GM18520 (cell line): ENCODE measurements around the gene LYSMD1.

Source experiments
- ATAC-seq: cut with Tn5 transposase; IDR thresholded peaks from one replicate; pipeline ENCODE4 v1.9.1; 2021; ENCODE audit not compliant: unreplicated experiment

The LYSMD1 gene

GRCh38 chr1:151175863-151176262, 10.2 kb upstream of the LYSMD1 start, which contains the start of gene TMOD4:
TMOD4 (minus strand) TSS chr1:151175981; CDS start chr1:151174875, 1,106 bp downstream.
- no peak for ATAC-seq

DNA sequence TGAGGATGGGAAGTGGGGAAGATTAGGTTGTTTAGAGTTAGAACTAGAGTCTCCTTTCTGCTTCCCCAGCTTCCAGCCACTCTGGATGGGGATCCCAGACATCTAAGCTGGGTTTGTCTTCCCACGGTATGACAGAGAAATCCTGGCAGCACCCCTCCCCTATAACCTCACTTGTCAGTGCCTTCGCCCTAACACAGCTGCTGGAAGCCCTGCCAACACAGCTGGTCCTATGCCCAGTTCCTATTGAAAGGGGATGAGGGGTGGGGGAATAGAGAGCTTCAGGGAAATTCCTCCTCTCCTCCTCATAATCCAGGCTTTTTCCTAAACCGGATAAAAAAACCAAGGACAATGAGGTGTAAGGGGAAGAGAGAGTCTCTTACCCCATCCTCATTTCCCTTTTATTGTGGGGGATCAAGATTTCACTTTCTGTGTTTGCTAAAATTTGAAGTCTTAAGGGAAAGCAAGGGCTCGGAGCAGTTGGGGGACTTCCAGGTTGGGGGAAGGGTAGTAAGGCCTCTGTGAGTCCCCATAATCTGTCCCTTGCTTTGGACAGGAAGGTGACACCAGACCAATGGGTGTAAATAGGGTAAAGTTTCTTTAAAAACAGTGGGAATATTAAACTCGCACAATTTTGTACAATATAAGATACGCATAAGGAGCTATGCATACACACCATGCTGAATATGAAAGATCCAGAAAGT, 9.5 kb upstream of the LYSMD1 start:
- no peak for ATAC-seq

GRCh38 chr1:151171190-151171589, 5.5 kb upstream of the LYSMD1 start:
- no peak for ATAC-seq

DNA sequence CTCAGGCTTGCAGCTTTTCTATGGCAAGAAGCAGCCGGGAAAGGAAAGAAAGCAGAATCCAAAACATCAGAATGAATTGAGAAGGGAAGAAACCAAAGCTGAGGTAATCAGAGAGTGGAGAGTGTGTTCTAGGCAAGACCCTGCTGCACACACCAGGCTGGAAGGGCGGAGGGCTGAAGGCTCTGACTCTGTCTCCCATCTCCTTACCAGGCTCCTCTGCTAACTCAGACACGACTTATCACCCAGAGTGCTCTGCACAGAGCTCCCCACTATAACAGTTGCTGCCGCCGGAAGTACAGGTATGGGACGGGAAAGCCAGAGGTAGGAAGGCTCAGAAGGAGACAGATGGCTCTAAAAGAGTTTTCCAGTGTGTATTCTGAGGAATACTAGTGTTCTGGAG, 1.4 kb upstream of the LYSMD1 start:
- no peak for ATAC-seq

DNA sequence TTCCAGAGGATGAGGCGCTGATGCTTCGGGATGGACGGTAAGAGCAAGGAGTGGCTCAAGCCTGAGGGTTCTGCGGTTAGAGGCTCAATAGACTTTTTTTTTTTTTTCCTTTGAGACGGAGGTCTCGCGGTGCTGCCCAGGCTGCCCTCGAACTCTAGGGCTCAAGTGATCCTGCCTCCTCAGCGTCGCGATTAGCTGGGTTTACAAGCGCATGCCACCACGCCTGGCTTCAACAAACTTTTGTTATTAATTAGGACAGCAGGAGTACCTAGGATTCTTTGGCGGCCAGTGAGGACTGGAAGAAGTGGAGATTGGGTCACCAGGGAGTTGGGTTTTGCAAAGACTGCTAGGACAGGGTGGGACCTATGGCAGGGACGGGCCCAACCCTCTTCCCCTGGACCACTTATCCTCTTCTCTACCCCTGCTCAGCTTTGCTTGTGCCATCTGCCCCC, 829 bp upstream of the LYSMD1 start:
- no peak for ATAC-seq

- ATAC-seq = no peak
These were observed 393 bp downstream of the LYSMD1 start for GRCh38 chr1:151165281-151165737.

- no peak for ATAC-seq
These were observed 896 bp downstream of the LYSMD1 start for GRCh38 chr1:151164732-151165280.

GRCh38 chr1:151159373-151159772, 6.3 kb downstream of the LYSMD1 start:
- ATAC-seq = no peak

DNA sequence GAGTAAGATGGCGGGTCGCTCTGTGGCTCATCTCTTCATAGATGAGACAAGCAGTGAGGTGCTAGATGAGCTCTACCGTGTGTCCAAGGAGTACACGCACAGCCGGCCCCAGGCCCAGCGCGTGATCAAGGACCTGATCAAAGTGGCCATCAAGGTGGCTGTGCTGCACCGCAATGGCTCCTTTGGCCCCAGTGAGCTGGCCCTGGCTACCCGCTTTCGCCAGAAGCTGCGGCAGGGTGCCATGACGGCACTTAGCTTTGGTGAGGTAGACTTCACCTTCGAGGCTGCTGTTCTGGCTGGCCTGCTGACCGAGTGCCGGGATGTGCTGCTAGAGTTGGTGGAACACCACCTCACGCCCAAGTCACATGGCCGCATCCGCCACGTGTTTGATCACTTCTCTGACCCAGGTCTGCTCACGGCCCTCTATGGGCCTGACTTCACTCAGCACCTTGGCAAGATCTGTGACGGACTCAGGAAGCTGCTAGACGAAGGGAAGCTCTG, 6.9 kb downstream of the LYSMD1 start:
- ATAC-seq = no peak

- ATAC-seq = no peak
These were observed 7.4 kb downstream of the LYSMD1 start for GRCh38 chr1:151158326-151158725.

DNA sequence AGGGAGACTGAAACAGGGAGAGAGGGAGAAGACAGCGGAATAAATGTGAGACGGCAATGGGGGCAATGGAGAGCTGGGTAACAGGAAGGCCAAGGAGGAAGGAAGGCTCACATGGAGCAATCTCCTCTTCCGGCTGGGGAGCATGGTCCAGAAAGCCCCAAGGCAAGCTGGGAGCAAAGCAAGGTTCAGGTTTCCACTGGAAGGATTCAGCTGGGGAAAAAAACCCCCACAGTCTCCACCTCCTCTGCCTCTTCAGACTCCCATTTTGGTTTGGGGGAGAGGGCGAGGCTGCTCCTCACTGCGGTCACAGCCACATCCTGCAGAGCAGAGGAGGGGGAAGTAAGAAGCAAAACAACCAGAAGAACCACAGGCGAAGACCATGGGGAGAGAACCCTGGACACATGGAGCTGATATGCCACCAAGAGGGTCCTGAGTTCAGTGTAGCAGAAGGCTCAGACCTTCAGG, 8.6 kb downstream of the LYSMD1 start:
- no peak for ATAC-seq

DNA sequence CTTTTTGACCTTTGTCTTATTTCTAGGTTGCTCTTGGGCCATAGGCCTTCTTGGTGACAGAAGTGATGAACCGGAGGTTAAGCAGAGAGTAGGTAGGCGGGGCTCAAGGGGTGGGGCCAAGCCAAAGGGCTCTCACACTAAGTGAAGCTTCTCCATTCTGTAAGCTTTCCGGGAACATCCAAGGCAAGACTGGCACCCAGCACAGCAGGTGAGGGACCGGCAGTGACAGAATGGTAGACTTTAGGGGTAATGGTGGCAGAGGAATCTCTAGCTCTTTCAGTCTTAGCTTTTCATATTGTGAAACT, 9.2 kb downstream of the LYSMD1 start, which contains the start of gene TNFAIP8L2:
TNFAIP8L2 (plus strand) TSS at position 135 of the 305 bp plus-strand sequence. CDS start 2,049 bp downstream, outside the sequence.
- peak; percentile 34 for ATAC-seq

DNA sequence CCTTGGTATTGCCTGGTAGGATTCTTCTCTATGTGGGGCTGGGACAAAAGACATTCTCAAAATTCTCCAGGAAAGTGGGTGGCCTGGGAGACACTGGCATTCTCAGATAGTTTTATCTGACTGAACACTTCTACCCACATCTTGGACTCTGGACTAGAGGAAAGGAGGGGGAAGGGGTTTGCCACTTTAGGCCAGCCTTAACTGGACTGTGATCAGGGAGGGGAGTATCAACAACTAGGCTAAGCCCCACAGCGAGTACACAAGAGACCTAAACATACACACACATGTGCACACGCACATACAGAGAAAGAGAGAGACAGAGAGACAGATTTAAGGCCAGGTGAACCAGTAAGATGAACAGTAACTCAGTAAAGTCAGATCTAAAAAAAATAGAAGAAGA, 18.0 kb downstream of the LYSMD1 start:
- no peak for ATAC-seq

DNA sequence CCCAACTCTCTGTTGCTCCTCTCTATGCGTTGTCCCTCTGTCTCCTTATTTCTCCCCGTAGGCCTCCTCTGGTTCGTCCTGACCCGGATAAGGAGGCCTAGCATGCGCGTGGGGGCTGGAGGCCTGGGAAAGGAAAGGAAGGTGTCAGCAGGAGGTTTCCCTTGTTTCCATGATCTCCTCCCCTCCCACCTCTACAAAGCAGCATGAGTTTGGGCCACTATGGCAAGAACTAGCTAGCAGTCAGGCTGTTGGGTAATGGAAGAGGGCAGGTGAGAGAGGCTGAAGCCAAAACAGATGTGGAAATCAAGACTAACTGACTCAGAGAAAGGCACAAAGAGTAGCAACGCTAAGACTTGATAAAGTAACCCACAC, 18.6 kb downstream of the LYSMD1 start:
- no peak for ATAC-seq

DNA sequence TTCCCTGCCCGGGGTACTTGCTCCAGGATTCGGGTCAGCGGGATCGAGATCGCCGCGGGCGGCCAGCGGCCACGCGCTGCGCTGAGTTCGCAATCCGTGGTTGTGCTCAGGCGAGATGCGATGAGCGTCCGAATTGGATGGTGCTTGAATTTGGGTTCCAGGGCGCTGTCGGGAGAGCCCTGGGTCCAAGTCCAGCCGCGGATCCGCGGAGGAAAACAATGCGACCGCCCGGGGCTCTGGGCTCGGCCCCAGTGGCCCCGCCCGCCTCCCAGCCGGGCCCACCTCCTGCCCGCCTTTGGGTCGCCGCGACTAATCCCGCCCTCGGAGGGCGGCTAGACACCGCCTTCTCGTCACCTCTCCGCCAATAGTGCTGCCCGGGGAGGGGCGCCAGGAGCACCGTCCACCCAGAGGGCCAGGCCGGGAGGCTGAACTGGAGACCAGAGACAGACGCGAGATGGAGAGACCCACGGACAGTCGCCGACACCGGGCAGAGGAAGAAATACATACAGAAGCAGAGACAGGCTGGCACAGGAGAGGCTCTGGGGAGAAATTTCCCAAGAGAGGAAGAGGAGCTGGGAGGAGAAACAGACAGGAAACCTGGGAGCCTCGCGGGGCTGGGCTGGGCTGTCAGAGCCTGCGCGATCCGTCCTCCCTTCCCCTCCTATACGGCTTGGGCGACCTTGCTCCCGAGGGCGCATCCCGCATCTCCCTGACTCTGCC, 19.1 kb downstream of the LYSMD1 start, which contains the start of gene SEMA6C:
SEMA6C (minus strand) TSS at position 220 of the 720 bp plus-strand sequence. CDS start 4,010 bp downstream, outside the sequence.
- peak; percentile 98 for ATAC-seq

DNA sequence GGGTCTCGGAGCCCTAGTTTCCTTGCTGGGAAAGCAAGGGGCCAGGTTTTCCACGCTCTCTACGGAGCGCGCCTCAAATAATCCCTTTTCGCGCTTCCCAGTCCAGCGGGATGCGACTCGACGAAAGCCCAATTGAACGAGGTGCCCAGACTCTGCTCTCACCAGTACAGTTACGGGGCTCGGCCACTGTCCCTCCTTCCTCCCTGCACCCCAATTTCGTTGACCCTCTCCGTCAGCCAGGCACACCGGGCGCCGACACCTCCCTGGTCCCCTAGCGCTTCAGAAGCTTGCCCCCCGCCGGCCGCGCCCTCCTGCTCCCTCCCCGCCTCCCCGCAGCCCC, 19.7 kb downstream of the LYSMD1 start:
- no peak for ATAC-seq

DNA sequence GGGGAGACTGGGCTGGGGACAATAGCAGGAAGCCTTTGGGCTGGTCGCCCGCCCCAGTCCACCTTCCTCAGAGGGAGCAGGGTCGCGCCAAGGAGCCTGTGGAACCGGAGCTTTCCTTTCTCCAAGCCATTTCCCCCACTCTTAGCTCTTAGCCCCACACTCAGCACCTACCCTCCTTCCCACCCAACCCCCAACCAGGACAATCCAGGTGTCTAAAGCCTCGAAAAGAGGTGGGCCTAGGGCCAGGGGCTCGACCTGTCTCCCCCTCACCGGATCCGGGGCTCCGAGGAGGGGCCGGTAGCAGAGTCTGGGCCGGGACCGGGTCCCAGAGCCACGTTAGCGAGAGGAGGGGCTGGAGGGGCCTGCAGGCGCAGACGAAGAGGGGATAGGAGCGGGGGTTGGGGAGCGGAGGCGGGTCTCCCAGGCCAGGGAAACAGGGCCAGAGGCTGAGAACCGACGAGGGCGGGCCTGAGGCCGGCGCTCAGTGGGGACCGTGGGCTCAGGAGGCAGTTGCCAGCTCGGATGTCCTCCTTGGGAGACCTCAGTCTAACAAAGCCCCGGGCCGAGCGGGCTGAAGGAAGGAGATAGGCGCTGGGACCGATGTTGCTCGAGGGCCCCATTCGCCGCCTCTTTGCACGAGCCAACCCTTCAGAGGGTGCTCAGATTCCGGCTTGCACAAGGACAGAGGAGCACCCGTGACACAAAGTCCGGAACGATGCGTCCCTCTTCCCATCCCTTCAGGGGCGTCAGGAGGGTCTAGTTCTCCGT, 20.2 kb downstream of the LYSMD1 start:
- no peak for ATAC-seq

DNA sequence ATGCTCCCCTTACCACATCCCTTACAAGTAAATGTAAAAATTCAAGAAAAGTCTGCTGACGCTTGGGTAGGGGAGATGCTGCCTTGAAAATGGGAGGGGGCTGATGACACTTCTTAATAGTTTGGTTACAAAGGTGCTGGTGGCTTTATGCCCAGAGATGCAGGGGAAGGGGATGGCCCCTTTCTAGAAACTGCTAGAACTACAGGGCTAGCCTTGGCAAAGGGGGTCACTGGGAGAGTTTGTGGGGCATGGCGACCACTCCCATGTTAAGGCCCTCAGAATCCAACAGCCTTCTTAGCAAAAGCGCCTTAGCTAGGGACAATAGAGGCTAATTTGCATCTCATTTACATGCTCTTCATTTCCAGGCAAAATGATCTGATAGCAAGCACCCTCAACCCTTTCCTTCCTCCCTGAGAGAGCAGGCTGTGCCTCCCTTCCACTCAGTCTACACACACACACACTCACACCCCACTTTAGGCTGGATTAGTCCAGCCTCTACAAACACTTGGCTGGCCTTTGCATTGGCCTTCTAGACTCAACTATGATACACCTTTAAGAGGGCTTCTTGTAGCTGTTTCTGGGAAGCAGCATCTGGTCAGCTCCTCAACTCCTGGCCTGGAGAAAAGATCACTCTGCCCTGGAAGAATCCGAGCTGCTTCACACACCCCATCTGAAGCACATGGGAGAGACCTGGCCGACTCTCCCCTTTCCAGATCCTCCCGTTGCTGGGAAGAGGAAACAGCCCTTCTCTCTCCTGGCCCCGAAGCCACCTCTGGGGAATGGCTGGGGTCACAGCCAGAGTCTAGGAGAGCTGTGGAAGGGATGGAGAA, 21.0 kb downstream of the LYSMD1 start:
- no peak for ATAC-seq

GRCh38 chr1:151143986-151144385, 21.7 kb downstream of the LYSMD1 start:
- ATAC-seq = no peak

DNA sequence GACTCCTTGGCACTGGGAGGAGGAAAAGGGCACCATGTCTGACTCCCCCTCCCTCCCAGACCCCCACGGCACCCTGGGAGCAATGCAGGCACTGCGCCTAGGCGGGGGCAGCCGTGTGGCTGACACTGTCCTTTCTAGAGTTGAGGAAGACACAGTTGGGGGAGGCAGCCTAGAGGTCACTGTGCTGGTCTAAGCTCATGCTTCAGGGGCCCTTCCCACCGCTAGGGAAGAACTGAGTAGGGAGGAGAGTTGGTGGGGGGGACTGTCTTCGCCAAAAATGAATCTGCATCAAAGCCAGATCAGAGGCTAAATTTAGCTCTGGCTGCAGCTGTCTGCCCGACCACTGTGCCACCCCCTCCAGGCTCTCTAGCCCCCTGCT, 22.7 kb downstream of the LYSMD1 start:
- no peak for ATAC-seq
